HepG2 (cell line): ENCODE results near the gene CES3. TPM values are rescaled to one million over a fixed set of nuclear protein-coding genes. Genes with fewer than 3 reads are reported as not detected.

ENCODE experiments used
- polyA plus RNA-seq, 8 experiments: library from polyadenylated mRNA; depleted of rRNA in 3 of 8; stranded (reverse) in 7 of 8; unstranded in 1 of 8; fragments of >200 nt; fragmentation: Illumina TruSeq in 4 of 8; extraction: Trizol in 4 of 8; gene quantifications; 2 replicates each; pipeline versions ENCODE4 v1.2.1 to v1.2.3, GENCODE V29; 2011 to 2016; ENCODE audit warnings: low read depth in 4 of 8, missing spikeins in 1 of 8, mixed read lengths in 1 of 8; ENCODE audit not compliant: insufficient read depth in 1 of 8
- total RNA-seq, 5 experiments: library from RNA; depleted of rRNA; stranded (reverse); fragments of >200 nt; fragmentation: Illumina TruSeq; extraction: Trizol; gene quantifications; 2 replicates each; pipeline ENCODE4 v1.2.3, GENCODE V29; 2016; ENCODE audit warnings: low read depth in 1 of 5
- TF ChIP-seq, protein P1 (sequence below): sonication (generic); formaldehyde crosslinking; IDR thresholded peaks from 2 replicates; pipeline ENCODE4 v1.5.0; 2020; ENCODE audit warnings: mild to moderate bottlenecking, missing genetic modification reagents, moderate library complexity
- TF ChIP-seq, protein P2 (sequence below), 2 experiments: sonication (generic) in 1 of 2; formaldehyde crosslinking in 1 of 2; IDR thresholded peaks; 2 replicates each; pipeline versions ENCODE4 v1.6.1 to v1.9.0; 2014 to 2022; ENCODE audit warnings: antibody characterized with exemption in 1 of 2, borderline replicate concordance in 1 of 2, inconsistent platforms in 1 of 2, low read depth in 1 of 2, missing genetic modification reagents in 1 of 2

CES3 gene
- total and polyA plus RNA-seq, 2 of the 13 experiments (the other 11 are each of a cell fraction or from before 2014, with no cell fraction given) = 6.6 to 17.4 TPM

DNA sequence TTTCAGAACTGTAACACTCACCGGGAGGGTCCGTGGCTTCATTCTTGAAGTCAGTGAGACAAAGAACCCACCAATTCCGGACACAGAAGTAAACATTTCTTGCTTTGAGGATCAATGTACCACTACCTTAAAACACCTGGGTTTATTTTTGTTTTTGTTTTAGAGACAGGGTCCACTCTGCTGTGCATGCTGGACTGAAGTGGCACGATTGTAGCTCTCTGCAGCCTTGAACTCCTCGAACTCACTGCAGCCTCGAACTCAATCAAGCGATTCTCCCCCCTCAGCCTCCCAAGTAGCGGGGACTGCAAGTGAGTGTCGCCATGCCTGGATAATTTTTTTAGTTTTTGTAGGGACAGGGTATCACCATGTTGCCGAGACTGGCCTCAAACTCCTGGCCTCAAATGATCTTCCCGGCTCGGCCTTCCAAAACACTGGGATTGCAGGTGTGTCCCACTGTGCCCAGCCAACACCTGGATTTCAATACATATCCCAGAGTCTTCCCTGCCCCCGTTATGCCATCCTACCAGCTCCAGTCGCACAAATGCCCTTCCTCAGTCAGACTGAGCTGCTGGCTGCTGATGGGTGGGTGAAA, 14.3 kb downstream of the CES3 start (continued):
- TF ChIP-seq, protein P1, sequence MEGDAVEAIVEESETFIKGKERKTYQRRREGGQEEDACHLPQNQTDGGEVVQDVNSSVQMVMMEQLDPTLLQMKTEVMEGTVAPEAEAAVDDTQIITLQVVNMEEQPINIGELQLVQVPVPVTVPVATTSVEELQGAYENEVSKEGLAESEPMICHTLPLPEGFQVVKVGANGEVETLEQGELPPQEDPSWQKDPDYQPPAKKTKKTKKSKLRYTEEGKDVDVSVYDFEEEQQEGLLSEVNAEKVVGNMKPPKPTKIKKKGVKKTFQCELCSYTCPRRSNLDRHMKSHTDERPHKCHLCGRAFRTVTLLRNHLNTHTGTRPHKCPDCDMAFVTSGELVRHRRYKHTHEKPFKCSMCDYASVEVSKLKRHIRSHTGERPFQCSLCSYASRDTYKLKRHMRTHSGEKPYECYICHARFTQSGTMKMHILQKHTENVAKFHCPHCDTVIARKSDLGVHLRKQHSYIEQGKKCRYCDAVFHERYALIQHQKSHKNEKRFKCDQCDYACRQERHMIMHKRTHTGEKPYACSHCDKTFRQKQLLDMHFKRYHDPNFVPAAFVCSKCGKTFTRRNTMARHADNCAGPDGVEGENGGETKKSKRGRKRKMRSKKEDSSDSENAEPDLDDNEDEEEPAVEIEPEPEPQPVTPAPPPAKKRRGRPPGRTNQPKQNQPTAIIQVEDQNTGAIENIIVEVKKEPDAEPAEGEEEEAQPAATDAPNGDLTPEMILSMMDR (CRISPR knock-in tag) = no peak
- TF ChIP-seq, protein P2, sequence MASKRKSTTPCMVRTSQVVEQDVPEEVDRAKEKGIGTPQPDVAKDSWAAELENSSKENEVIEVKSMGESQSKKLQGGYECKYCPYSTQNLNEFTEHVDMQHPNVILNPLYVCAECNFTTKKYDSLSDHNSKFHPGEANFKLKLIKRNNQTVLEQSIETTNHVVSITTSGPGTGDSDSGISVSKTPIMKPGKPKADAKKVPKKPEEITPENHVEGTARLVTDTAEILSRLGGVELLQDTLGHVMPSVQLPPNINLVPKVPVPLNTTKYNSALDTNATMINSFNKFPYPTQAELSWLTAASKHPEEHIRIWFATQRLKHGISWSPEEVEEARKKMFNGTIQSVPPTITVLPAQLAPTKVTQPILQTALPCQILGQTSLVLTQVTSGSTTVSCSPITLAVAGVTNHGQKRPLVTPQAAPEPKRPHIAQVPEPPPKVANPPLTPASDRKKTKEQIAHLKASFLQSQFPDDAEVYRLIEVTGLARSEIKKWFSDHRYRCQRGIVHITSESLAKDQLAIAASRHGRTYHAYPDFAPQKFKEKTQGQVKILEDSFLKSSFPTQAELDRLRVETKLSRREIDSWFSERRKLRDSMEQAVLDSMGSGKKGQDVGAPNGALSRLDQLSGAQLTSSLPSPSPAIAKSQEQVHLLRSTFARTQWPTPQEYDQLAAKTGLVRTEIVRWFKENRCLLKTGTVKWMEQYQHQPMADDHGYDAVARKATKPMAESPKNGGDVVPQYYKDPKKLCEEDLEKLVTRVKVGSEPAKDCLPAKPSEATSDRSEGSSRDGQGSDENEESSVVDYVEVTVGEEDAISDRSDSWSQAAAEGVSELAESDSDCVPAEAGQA (IDR thresholded peaks at IDR 0.05; ENCODE audit: low read depth) = no peak
- TF ChIP-seq, protein P2 (CRISPR knock-in tag; IDR thresholded peaks at IDR 0.05; ENCODE audit: borderline replicate concordance) = 0 out of 2 replicates have a peak, but pooled peaks have one; percentile 62
